HUES64 (cell line): ENCODE measurements around the gene HINT2.

Experiments
- H3K27ac ChIP-seq: 2 replicates; pipeline ENCODE4 v1.7.0; 2013; ENCODE audit warnings: low read depth, low read length, inconsistent platforms
- H3K27me3 ChIP-seq: 2 replicates; pipeline ENCODE4 v1.6.1; 2013; ENCODE audit warnings: mild to moderate bottlenecking, low read length; ENCODE audit not compliant: insufficient read depth
- H3K36me3 ChIP-seq: 2 replicates; pipeline ENCODE4 v1.6.1; 2013; ENCODE audit warnings: mild to moderate bottlenecking, low read length; ENCODE audit not compliant: insufficient read depth
- H3K4me1 ChIP-seq: 2 replicates; pipeline ENCODE4 v1.6.1; 2013; ENCODE audit warnings: mild to moderate bottlenecking, low read length, moderate library complexity; ENCODE audit not compliant: insufficient read depth
- H3K4me3 ChIP-seq: 2 replicates; pipeline ENCODE4 v1.5.1; 2013; ENCODE audit warnings: mild to moderate bottlenecking, low read length, moderate library complexity
- H3K9ac ChIP-seq: 2 replicates; pipeline ENCODE4 v1.6.1; 2013; ENCODE audit warnings: mild to moderate bottlenecking, low read depth, low read length
- H3K9me3 ChIP-seq: 2 replicates; pipeline ENCODE4 v1.6.1; 2013; ENCODE audit warnings: low read depth, low read length; ENCODE audit not compliant: insufficient read depth
- WGBS: fragments of 150-250, 120-280 bp; methylation state at CpG from one replicate; pipeline ENCODE4 v1.1.7; 2013; ENCODE audit warnings: missing lambda C conversion rate; 5-methylcytosine and 5-hydroxymethylcytosine counted together

The HINT2 gene

GRCh38 chr9:35852876-35853865 lies 38.3 kb upstream of the HINT2 start:
- no peaks in the 10 kb centered on the region for H3K4me1 ChIP-seq
- no peaks in the 10 kb centered on the region for H3K9me3 ChIP-seq
- WGBS, result 93% methylated on average over 25 of the region's 25 CpGs
- H3K36me3 ChIP-seq, result peaks cover 2% of the 10 kb centered on the region; the same call in 1 of the 2 replicates
- no peak overlapping the region for H3K4me3 ChIP-seq
- H3K27me3 ChIP-seq, result no peaks in the 10 kb centered on the region
- no peak overlapping the region for H3K27ac ChIP-seq
- no peak overlapping the region for H3K9ac ChIP-seq

- no peak overlapping the region for H3K4me3 ChIP-seq
- no peaks in the 10 kb centered on the region for H3K4me1 ChIP-seq
- no peak overlapping the region for H3K27ac ChIP-seq
- 87% methylated on average over 2 of the region's 2 CpGs for WGBS
- peaks cover 3% of the 10 kb centered on the region; the same call in 1 of the 2 replicates for H3K36me3 ChIP-seq
- no peaks in the 10 kb centered on the region for H3K9me3 ChIP-seq
- peaks cover under 1% of the 10 kb centered on the region; the same call in 1 of the 2 replicates for H3K27me3 ChIP-seq
- H3K9ac ChIP-seq, result no peak overlapping the region
Observed at GRCh38 chr9:35852267-35852815, 37.5 kb upstream of the HINT2 start.

GRCh38 chr9:35847792-35848572 lies 33.1 kb upstream of the HINT2 start:
- Histone ChIP-seq H3K27ac (no peak overlapping the region), H3K27me3 (peaks cover 19% of the 10 kb centered on the region), H3K9me3 (no peaks in the 10 kb centered on the region), H3K9ac (no peak overlapping the region), H3K36me3 (peaks cover 3% of the 10 kb centered on the region; the same call in 1 of the 2 replicates), H3K4me1 (peaks cover 23% of the 10 kb centered on the region), H3K4me3 (no peak overlapping the region)
- 95% methylated on average over 4 of the region's 4 CpGs for WGBS

GRCh38 chr9:35845824-35846771 lies 31.3 kb upstream of the HINT2 start:
- Histone ChIP-seq H3K4me1 (peaks cover 23% of the 10 kb centered on the region), H3K9ac (peak overlapping the region; percentile 27; the same call in 1 of the 2 replicates), H3K9me3 (no peaks in the 10 kb centered on the region), H3K4me3 (peak overlapping the region; percentile 59), H3K27me3 (peaks cover 19% of the 10 kb centered on the region), H3K36me3 (peaks cover 3% of the 10 kb centered on the region; the same call in 1 of the 2 replicates), H3K27ac (peak overlapping the region; percentile 44; the same call in 1 of the 2 replicates)
- 15% methylated on average over 52 of the region's 53 CpGs for WGBS

GRCh38 chr9:35844628-35845270 lies 29.9 kb upstream of the HINT2 start:
- Histone ChIP-seq H3K9ac (no peak overlapping the region), H3K4me3 (no peak overlapping the region; the same call in 1 of the 2 replicates), H3K27ac (peak overlapping the region; percentile 73; the same call in 1 of the 2 replicates), H3K27me3 (peaks cover 19% of the 10 kb centered on the region), H3K4me1 (peaks cover 23% of the 10 kb centered on the region), H3K9me3 (no peaks in the 10 kb centered on the region), H3K36me3 (peaks cover 3% of the 10 kb centered on the region; the same call in 1 of the 2 replicates)
- 43% methylated on average over 7 of the region's 7 CpGs for WGBS

GRCh38 chr9:35842795-35843194 lies 28.0 kb upstream of the HINT2 start:
- Histone ChIP-seq H3K4me3 (no peak overlapping the region), H3K9me3 (no peaks in the 10 kb centered on the region), H3K4me1 (peaks cover 23% of the 10 kb centered on the region), H3K27me3 (peaks cover 19% of the 10 kb centered on the region), H3K36me3 (no peaks in the 10 kb centered on the region), H3K27ac (no peak overlapping the region), H3K9ac (no peak overlapping the region)
- 92% methylated on average over 3 of the region's 3 CpGs for WGBS

- peaks cover 23% of the 10 kb centered on the region for H3K4me1 ChIP-seq
- H3K9ac ChIP-seq, result no peak overlapping the region
- no peak overlapping the region for H3K4me3 ChIP-seq
- H3K9me3 ChIP-seq, result no peaks in the 10 kb centered on the region
- 92% methylated on average over 17 of the region's 17 CpGs for WGBS
- H3K27me3 ChIP-seq, result peaks cover 17% of the 10 kb centered on the region
- H3K27ac ChIP-seq, result no peak overlapping the region
- no peaks in the 10 kb centered on the region for H3K36me3 ChIP-seq
Observed at GRCh38 chr9:35842020-35842745, 27.3 kb upstream of the HINT2 start.

- Histone ChIP-seq H3K27me3 (peaks cover 11% of the 10 kb centered on the region), H3K27ac (no peak overlapping the region), H3K9ac (no peak overlapping the region), H3K4me1 (peaks cover 20% of the 10 kb centered on the region), H3K36me3 (no peaks in the 10 kb centered on the region), H3K9me3 (no peaks in the 10 kb centered on the region), H3K4me3 (no peak overlapping the region)
- WGBS, result 86% methylated on average over 5 of the region's 5 CpGs
Observed at GRCh38 chr9:35841645-35841900, 26.7 kb upstream of the HINT2 start.

- Histone ChIP-seq H3K27ac (no peak overlapping the region), H3K4me1 (peaks cover 19% of the 10 kb centered on the region), H3K4me3 (no peak overlapping the region), H3K9ac (no peak overlapping the region), H3K36me3 (no peaks in the 10 kb centered on the region), H3K27me3 (peaks cover 6% of the 10 kb centered on the region; the same call in 1 of the 2 replicates), H3K9me3 (no peaks in the 10 kb centered on the region)
- WGBS, result 90% methylated on average over 15 of the region's 15 CpGs
Observed at GRCh38 chr9:35840881-35841644, 26.2 kb upstream of the HINT2 start.
